ENCODE results near the gene KARS1.

Gene KARS1

DNA sequence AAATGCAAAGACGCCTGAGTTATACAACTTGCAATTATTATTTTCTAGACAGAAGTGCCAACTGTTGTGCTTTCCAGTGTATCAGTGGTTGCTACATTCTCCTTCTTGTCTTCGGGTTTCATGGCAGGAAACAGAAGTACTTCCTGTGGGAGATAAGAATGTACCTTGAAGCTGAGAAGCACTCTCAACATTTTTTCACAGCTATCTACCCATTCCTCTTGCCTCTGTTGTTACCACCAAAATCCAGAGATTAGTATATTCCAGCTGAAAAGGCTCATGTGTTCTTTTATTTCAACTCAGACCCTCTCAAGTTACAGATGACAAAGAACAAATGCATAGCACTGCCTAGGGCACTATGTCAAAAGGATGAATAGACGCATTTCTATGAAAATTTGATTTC, 19.6 kb downstream of the KARS1 start:
- Histone ChIP-seq H3K9ac (ENCODE audit: low read depth in 1 of 2, low read length in 2 of 2) (no peak overlapping the region), H3K27me3 (ENCODE audit: control insufficient read depth in 1 of 2, insufficient read depth in 2 of 2, low read length in 2 of 2) (no peaks in the 10 kb centered on the region), H3K36me3 (ENCODE audit: control insufficient read depth in 1 of 2, insufficient read depth in 2 of 2, low read length in 2 of 2) (peaks cover 40 to 71% of the 10 kb centered on the region in 2 donors), H3K4me3 (ENCODE audit: low read depth in 1 of 2, low read length in 2 of 2) (no peak overlapping the region), H3K9me3 (ENCODE audit: control insufficient read depth in 1 of 2, low read length in 2 of 2) (no peaks in the 10 kb centered on the region), H3K4me1 (ENCODE audit: control insufficient read depth in 1 of 2, insufficient read depth in 2 of 2, low read length in 2 of 2) (peaks cover 0 to 6% of the 10 kb centered on the region in 2 donors), H3K27ac (ENCODE audit: low read depth, low read length) (no peak overlapping the region)

DNA sequence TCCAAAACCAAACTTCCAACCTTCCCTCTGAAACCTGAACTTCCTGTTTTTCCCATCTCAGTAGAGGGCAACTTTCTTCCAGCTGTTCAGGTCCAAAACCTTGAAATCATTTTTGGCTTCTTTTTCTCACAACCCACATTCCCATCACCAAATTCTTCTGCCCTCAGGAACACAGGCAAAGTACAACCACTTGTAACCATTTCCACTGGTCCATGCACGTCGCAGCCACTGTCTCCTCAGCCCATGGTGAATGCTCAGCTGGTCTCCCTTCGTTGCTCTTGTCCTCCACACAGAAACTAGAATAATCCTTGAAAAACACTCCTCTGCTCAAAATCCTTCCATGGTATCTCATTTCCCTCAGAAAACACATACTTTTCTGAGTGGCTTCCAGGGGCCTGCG, 20.7 kb downstream of the KARS1 start:
- no peaks in the 10 kb centered on the region for H3K9me3 ChIP-seq (ENCODE audit: control insufficient read depth in 1 of 2, low read length in 2 of 2)
- peaks cover 40 to 62% of the 10 kb centered on the region in 2 donors for H3K36me3 ChIP-seq (ENCODE audit: control insufficient read depth in 1 of 2, insufficient read depth in 2 of 2, low read length in 2 of 2)
- H3K9ac ChIP-seq (ENCODE audit: low read depth in 1 of 2, low read length in 2 of 2) = no peak overlapping the region

DNA sequence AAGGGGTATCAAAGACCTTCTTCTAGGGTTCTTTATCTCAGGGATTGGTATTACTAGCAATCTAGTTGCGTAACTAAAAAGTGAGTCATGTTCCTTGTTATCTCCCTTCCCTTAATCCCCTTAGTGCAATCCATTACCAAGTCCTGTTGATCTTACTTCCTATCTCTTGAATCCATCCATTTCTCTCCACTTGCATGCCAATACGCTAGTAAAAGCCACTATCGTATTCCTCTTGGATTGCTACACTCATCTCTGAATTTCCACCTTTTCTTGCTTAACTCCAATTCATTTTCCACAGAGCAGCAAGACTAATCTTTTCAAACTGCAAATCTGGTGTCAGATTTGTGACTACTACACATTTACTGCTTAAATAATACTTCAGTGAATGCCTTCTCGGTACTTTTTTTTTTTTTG, 22.5 kb downstream of the KARS1 start:
- H3K4me1 ChIP-seq (ENCODE audit: control insufficient read depth in 1 of 2, insufficient read depth in 2 of 2, low read length in 2 of 2) = peaks cover 23 to 24% of the 10 kb centered on the region in 2 donors

More for the DNA sequence above, 20.7 kb downstream of the KARS1 start:
- Histone ChIP-seq H3K4me1 (ENCODE audit: control insufficient read depth in 1 of 2, insufficient read depth in 2 of 2, low read length in 2 of 2) (peaks cover 8 to 15% of the 10 kb centered on the region in 2 donors), H3K4me3 (ENCODE audit: low read depth in 1 of 2, low read length in 2 of 2) (no peak overlapping the region), H3K27ac (ENCODE audit: low read depth, low read length) (no peak overlapping the region), H3K27me3 (ENCODE audit: control insufficient read depth in 1 of 2, insufficient read depth in 2 of 2, low read length in 2 of 2) (no peaks in the 10 kb centered on the region)

DNA sequence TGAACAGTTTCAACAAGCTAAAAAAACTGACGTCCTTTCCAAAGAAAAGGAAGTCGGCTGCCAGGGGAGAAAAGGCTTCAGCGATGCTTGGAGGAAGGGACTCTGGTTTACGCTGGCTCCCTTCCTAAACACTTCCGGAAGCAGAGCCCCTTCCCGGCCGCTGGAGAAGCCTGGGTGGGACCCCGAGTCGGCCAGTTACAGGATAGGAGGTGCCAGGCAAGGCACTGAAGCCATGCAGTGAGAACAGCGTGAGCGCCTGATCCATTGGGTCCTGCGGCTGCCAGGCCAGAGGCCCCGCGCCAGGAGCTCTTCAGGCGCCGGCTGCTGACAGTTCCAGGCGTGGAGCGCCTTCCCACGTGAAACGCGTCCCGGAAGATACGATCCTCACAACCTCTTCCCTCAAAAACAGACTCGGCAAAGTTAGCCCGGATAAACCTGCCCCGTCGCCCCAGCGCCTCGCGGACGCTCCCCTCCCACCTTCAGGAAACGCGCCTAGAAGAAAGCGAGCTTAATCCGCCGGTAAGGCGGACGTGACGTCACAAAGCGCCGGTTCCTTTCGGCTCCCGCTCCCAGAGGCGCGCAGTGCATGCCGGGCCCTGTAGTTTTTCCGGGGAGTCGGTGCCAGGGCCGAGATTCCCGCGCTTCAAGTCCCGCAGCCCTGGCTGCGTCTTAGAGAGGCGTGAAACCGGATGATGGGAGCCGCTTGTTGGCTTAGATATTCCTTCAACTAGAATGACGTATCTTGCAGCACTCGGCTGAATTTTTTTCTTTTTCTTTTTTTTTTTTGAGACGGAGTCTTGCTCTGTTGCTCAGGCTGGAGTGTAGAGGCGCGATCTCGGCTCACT, 24.5 kb downstream of the KARS1 start, which contains the start of gene ADAT1:
ADAT1 (minus strand) TSS at position 521 of the 845 bp plus-strand sequence. CDS start 2,482 bp downstream, outside the sequence.
- no peaks in the 10 kb centered on the region for H3K9me3 ChIP-seq (ENCODE audit: control insufficient read depth in 1 of 2, low read length in 2 of 2)
- peak within 1 kb of the TSS; percentile 90 for H3K27ac ChIP-seq (ENCODE audit: low read depth, low read length)
- peaks cover 23 to 24% of the 10 kb centered on the region in 2 donors for H3K4me1 ChIP-seq (ENCODE audit: control insufficient read depth in 1 of 2, insufficient read depth in 2 of 2, low read length in 2 of 2)
- H3K27me3 ChIP-seq (ENCODE audit: control insufficient read depth in 1 of 2, insufficient read depth in 2 of 2, low read length in 2 of 2) = no peaks in the 10 kb centered on the region
- peak within 1 kb of the TSS; percentile 94 to 99 for H3K9ac ChIP-seq (ENCODE audit: low read depth in 1 of 2, low read length in 2 of 2)
- peak within 1 kb of the TSS; percentile 91 to 94 for H3K4me3 ChIP-seq (ENCODE audit: low read depth in 1 of 2, low read length in 2 of 2)
- peaks cover 25 to 47% of the 10 kb centered on the region in 2 donors for H3K36me3 ChIP-seq (ENCODE audit: control insufficient read depth in 1 of 2, insufficient read depth in 2 of 2, low read length in 2 of 2)

More for the DNA sequence above, 22.5 kb downstream of the KARS1 start:
- Histone ChIP-seq H3K4me3 (ENCODE audit: low read depth in 1 of 2, low read length in 2 of 2) (no peak overlapping the region), H3K27ac (ENCODE audit: low read depth, low read length) (no peak overlapping the region), H3K27me3 (ENCODE audit: control insufficient read depth in 1 of 2, insufficient read depth in 2 of 2, low read length in 2 of 2) (no peaks in the 10 kb centered on the region), H3K36me3 (ENCODE audit: control insufficient read depth in 1 of 2, insufficient read depth in 2 of 2, low read length in 2 of 2) (peaks cover 39 to 51% of the 10 kb centered on the region in 2 donors), H3K9me3 (ENCODE audit: control insufficient read depth in 1 of 2, low read length in 2 of 2) (no peaks in the 10 kb centered on the region), H3K9ac (ENCODE audit: low read depth in 1 of 2, low read length in 2 of 2) (no peak overlapping the region)

DNA sequence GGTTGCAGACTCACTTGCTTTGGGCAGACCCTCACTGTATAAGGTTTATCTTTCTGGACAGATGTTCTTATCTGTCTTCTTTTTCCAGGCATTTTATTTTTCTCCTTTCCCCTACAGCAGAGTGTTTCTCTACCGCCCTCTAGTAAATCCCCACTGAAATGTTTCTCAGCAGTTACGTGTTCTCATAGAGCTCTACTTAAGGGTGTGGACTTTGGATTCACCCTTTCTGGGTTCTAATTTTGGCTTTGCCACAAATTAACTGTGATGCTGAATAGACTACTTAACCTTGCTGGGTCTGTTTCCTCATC, 26.3 kb downstream of the KARS1 start:
- no peaks in the 10 kb centered on the region for H3K9me3 ChIP-seq (ENCODE audit: control insufficient read depth in 1 of 2, low read length in 2 of 2)
- H3K4me3 ChIP-seq (ENCODE audit: low read depth in 1 of 2, low read length in 2 of 2) = no peak overlapping the region
- H3K27me3 ChIP-seq (ENCODE audit: control insufficient read depth in 1 of 2, insufficient read depth in 2 of 2, low read length in 2 of 2) = no peaks in the 10 kb centered on the region
- H3K27ac ChIP-seq (ENCODE audit: low read depth, low read length) = no peak overlapping the region
- peak overlapping the region in 1 of 2 donors; percentile 3 for H3K9ac ChIP-seq (ENCODE audit: low read depth in 1 of 2, low read length in 2 of 2)
- peaks cover 21 to 46% of the 10 kb centered on the region in 2 donors for H3K36me3 ChIP-seq (ENCODE audit: control insufficient read depth in 1 of 2, insufficient read depth in 2 of 2, low read length in 2 of 2)
- peaks cover 23 to 24% of the 10 kb centered on the region in 2 donors for H3K4me1 ChIP-seq (ENCODE audit: control insufficient read depth in 1 of 2, insufficient read depth in 2 of 2, low read length in 2 of 2)

DNA sequence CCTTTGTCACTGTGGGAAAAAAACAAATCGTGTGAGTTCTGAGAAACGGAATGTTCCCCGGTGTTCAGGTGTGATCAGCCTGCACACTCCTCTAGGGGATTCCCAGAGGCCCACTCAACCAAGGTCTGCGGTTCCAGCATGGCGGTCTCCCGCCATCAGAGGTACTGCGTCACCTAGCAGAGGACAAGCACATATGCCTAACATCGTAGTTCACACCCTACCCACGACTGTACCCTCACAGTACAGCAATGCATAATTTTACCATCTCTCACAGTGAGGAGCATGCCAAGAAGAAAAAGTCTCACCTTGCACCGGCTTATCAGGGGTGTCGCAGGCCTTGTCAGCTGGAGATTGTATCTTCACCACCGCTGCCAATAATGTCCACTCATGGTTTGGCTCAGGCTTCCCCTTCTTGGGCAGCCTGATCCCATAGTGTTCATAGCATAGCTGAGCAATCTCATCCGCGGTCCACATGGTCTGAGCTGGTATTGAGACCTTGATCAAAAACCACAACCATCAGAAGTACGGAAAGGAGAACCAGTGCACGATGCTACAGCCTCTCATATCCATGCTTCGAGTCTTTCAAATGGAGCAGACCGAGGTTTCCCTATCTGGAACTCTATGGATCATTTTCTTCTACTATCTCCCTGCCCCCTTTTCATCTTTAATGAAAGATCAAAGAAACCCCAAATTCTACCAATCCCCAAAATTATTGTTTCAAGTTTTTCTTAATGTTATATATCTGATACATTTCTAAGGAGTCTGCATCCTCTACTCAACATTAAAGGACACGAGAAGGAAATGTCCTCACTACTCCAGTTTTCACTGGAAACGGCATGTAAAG, 26.9 kb downstream of the KARS1 start:
- no peaks in the 10 kb centered on the region for H3K9me3 ChIP-seq (ENCODE audit: control insufficient read depth in 1 of 2, low read length in 2 of 2)
- H3K4me1 ChIP-seq (ENCODE audit: control insufficient read depth in 1 of 2, insufficient read depth in 2 of 2, low read length in 2 of 2) = peaks cover 23 to 24% of the 10 kb centered on the region in 2 donors
- peak overlapping the region in 1 of 2 donors; percentile 3 for H3K9ac ChIP-seq (ENCODE audit: low read depth in 1 of 2, low read length in 2 of 2)
- no peaks in the 10 kb centered on the region for H3K27me3 ChIP-seq (ENCODE audit: control insufficient read depth in 1 of 2, insufficient read depth in 2 of 2, low read length in 2 of 2)
- no peak overlapping the region for H3K27ac ChIP-seq (ENCODE audit: low read depth, low read length)
- peaks cover 17 to 46% of the 10 kb centered on the region in 2 donors for H3K36me3 ChIP-seq (ENCODE audit: control insufficient read depth in 1 of 2, insufficient read depth in 2 of 2, low read length in 2 of 2)
- H3K4me3 ChIP-seq (ENCODE audit: low read depth in 1 of 2, low read length in 2 of 2) = peak overlapping the region in 1 of 2 donors; percentile 1

DNA sequence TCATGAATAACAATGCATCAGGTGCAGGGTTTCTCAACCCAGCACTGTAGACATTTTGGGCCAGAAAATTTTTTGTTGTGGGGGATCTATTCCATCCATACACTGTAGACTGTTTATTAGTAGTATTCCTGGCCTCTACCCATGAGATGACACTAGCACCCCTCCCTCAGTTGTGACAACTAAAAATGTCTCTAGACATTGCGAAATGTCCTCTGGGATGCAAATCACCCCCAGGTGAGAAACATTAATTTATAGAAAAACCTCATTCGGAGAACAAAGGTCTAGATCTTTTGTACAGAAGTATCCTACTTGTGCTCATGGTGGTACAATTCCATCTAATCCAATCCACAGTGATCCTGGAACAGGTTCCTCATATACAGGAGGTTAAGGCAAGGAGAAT, 28.7 kb downstream of the KARS1 start:
- no peaks in the 10 kb centered on the region for H3K9me3 ChIP-seq (ENCODE audit: control insufficient read depth in 1 of 2, low read length in 2 of 2)
- no peak overlapping the region for H3K4me3 ChIP-seq (ENCODE audit: low read depth in 1 of 2, low read length in 2 of 2)
- no peak overlapping the region for H3K27ac ChIP-seq (ENCODE audit: low read depth, low read length)
- no peaks in the 10 kb centered on the region for H3K27me3 ChIP-seq (ENCODE audit: control insufficient read depth in 1 of 2, insufficient read depth in 2 of 2, low read length in 2 of 2)
- H3K36me3 ChIP-seq (ENCODE audit: control insufficient read depth in 1 of 2, insufficient read depth in 2 of 2, low read length in 2 of 2) = peaks cover 23 to 53% of the 10 kb centered on the region in 2 donors
- no peak overlapping the region for H3K9ac ChIP-seq (ENCODE audit: low read depth in 1 of 2, low read length in 2 of 2)
- peaks cover 20 to 23% of the 10 kb centered on the region in 2 donors for H3K4me1 ChIP-seq (ENCODE audit: control insufficient read depth in 1 of 2, insufficient read depth in 2 of 2, low read length in 2 of 2)

DNA sequence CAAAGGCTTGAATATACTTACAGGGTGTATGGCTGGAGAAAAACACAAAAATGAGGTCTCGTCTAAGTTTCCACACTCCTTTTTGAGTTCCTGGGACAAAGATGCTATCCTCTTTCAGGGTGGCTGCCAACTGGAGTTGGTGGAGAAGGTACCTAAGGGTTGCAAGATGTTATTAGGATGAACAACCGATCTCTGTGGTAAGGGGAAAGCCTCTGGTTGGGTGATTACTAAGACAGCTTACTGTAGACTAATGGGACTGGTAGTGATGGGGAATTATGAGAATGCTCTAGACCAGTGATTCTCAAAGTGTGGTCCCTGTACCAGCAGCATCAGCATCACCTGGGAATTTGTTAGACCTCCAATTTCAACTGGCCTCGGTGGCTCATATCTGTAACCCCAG, 30.3 kb downstream of the KARS1 start:
- Histone ChIP-seq H3K36me3 (ENCODE audit: control insufficient read depth in 1 of 2, insufficient read depth in 2 of 2, low read length in 2 of 2) (peaks cover 33 to 65% of the 10 kb centered on the region in 2 donors), H3K9me3 (ENCODE audit: control insufficient read depth in 1 of 2, low read length in 2 of 2) (no peaks in the 10 kb centered on the region), H3K4me1 (ENCODE audit: control insufficient read depth in 1 of 2, insufficient read depth in 2 of 2, low read length in 2 of 2) (peaks cover 13 to 18% of the 10 kb centered on the region in 2 donors), H3K27me3 (ENCODE audit: control insufficient read depth in 1 of 2, insufficient read depth in 2 of 2, low read length in 2 of 2) (no peaks in the 10 kb centered on the region), H3K4me3 (ENCODE audit: low read depth in 1 of 2, low read length in 2 of 2) (no peak overlapping the region), H3K9ac (ENCODE audit: low read depth in 1 of 2, low read length in 2 of 2) (no peak overlapping the region), H3K27ac (ENCODE audit: low read depth, low read length) (no peak overlapping the region)

DNA sequence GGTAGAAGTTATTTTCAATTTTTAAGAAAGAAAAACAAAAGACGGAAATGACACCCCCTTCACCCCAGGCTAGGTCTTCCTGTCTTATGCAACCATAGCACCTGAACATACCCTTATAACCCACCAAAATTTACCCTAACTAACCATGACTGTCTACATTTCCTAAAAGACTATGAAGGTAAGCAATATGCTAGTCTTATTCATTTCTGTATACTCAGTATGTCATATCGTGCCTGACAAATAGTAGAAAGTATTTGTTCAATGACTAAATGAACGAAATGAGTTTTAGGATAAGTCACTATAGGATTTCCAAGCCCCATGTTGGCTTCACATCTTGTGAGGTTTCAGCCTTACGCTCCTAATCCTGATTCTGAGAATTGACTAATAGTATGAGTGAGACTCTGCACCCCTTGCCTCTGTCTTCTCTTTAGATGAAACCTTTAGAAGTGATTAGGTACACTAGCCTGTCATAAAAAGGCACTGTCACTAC, 30.9 kb downstream of the KARS1 start:
- H3K27ac ChIP-seq (ENCODE audit: low read depth, low read length) = no peak overlapping the region

DNA sequence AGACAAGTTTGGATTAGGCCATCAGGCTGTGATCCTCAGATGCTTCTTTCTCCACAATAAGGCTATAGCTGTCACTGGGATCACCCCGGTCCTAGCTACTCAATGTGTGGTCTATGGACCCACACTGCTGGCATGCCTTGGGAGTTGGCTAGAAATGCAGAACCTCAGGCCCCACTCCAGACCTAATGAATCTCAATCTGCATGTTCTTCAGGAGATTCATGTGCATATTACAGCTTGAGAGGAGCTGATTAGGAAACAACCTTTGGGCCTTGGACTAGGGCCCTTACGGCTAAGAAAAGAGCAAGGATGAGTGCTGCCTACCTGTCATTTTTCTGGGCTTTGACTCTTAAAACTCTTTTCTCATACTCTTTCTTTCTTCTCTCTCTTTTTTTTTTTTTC, 31.8 kb downstream of the KARS1 start:
- no peaks in the 10 kb centered on the region for H3K27me3 ChIP-seq (ENCODE audit: control insufficient read depth in 1 of 2, insufficient read depth in 2 of 2, low read length in 2 of 2)
- no peak overlapping the region for H3K4me3 ChIP-seq (ENCODE audit: low read depth in 1 of 2, low read length in 2 of 2)
- H3K36me3 ChIP-seq (ENCODE audit: control insufficient read depth in 1 of 2, insufficient read depth in 2 of 2, low read length in 2 of 2) = peaks cover 35 to 79% of the 10 kb centered on the region in 2 donors
- H3K4me1 ChIP-seq (ENCODE audit: control insufficient read depth in 1 of 2, insufficient read depth in 2 of 2, low read length in 2 of 2) = peaks cover 0 to 4% of the 10 kb centered on the region in 2 donors
- H3K27ac ChIP-seq (ENCODE audit: low read depth, low read length) = no peak overlapping the region
- H3K9ac ChIP-seq (ENCODE audit: low read depth in 1 of 2, low read length in 2 of 2) = no peak overlapping the region
- no peaks in the 10 kb centered on the region for H3K9me3 ChIP-seq (ENCODE audit: control insufficient read depth in 1 of 2, low read length in 2 of 2)

More for the DNA sequence above, 30.9 kb downstream of the KARS1 start:
- Histone ChIP-seq H3K9me3 (ENCODE audit: control insufficient read depth in 1 of 2, low read length in 2 of 2) (no peaks in the 10 kb centered on the region), H3K27me3 (ENCODE audit: control insufficient read depth in 1 of 2, insufficient read depth in 2 of 2, low read length in 2 of 2) (no peaks in the 10 kb centered on the region), H3K4me3 (ENCODE audit: low read depth in 1 of 2, low read length in 2 of 2) (no peak overlapping the region), H3K9ac (ENCODE audit: low read depth in 1 of 2, low read length in 2 of 2) (no peak overlapping the region), H3K4me1 (ENCODE audit: control insufficient read depth in 1 of 2, insufficient read depth in 2 of 2, low read length in 2 of 2) (peaks cover 7 to 13% of the 10 kb centered on the region in 2 donors), H3K36me3 (ENCODE audit: control insufficient read depth in 1 of 2, insufficient read depth in 2 of 2, low read length in 2 of 2) (peaks cover 35 to 69% of the 10 kb centered on the region in 2 donors)

Data from duodenal mucosa (tissue), 2 donors.